H1 (cell line): ENCODE results near the gene RBM19. TPM values are rescaled to one million over a fixed set of nuclear protein-coding genes. Genes with fewer than 3 reads are reported as not detected.

Experiments
- CTCF ChIA-PET: fragments of 300-600 bp; sonication (Branson Sonifier 250); formaldehyde crosslinking; loops from one replicate; lab custom pipeline; 2021; ENCODE audit not compliant: partially characterized antibody; lab: Charles Lee
- POLR2A ChIA-PET: fragments of 300-600 bp; sonication (Branson Sonifier 250); formaldehyde crosslinking; loops from one replicate; lab custom pipeline; 2021; ENCODE audit warnings: inconsistent platforms; ENCODE audit not compliant: partially characterized antibody; lab: Charles Lee
- DNase-seq, 2 experiments: peaks; one replicate each; pipeline versions ENCODE4 v3.0.0 to v3.0.0-alpha.2; 2010 to 2022; ENCODE audit warnings: low spot score in 2 of 2, low read depth in 1 of 2, mixed read lengths in 1 of 2
- FAIRE-seq: peaks from 2 replicates; lab custom pipeline; 2011; peaks lifted over from hg19 to GRCh38; lab: Jason Lieb, UNC
- H2AFZ ChIP-seq: 2 replicates; pipeline ENCODE4 v1.8.1; 2012; ENCODE audit warnings: low read length, inconsistent platforms
- H2AK5ac ChIP-seq: 2 replicates; pipeline ENCODE4 v1.6.1; 2013; ENCODE audit warnings: low read depth, low read length
- H2BK120ac ChIP-seq: replicated peaks from 2 replicates; pipeline ENCODE3; 2013; ENCODE audit warnings: low read depth, low read length, inconsistent platforms
- H2BK12ac ChIP-seq: 2 replicates; pipeline ENCODE4 v1.6.1; 2013; ENCODE audit warnings: low read depth, low read length
- H2BK15ac ChIP-seq: 2 replicates; pipeline ENCODE4 v1.6.1; 2013; ENCODE audit warnings: low read length
- H2BK20ac ChIP-seq: 2 replicates; pipeline ENCODE4 v1.6.1; 2013; ENCODE audit warnings: low read length
- H2BK5ac ChIP-seq: 2 replicates; pipeline ENCODE4 v1.6.1; 2013; ENCODE audit warnings: low read depth, low read length
- H3K14ac ChIP-seq: 2 replicates; pipeline ENCODE4 v1.6.1; 2013; ENCODE audit warnings: inconsistent platforms; ENCODE audit not compliant: insufficient read length
- H3K18ac ChIP-seq: 2 replicates; pipeline ENCODE4 v1.6.1; 2013; ENCODE audit warnings: low read length; ENCODE audit errors: extremely low read depth
- H3K23ac ChIP-seq: 2 replicates; pipeline ENCODE4 v1.6.1; 2013; ENCODE audit warnings: inconsistent platforms; ENCODE audit not compliant: insufficient read length
- H3K23me2 ChIP-seq: 2 replicates; pipeline ENCODE4 v1.6.1; 2013; ENCODE audit warnings: low read depth, low read length
- H3K27ac ChIP-seq: 2 replicates; pipeline ENCODE4 v1.6.1; 2011; ENCODE audit warnings: low read depth, low read length, inconsistent platforms
- H3K27me3 ChIP-seq, 4 experiments: replicated peaks in 1 of 4; 1 replicate in 1 of 4; 2 replicates in 3 of 4; pipeline versions ENCODE4 v1.6.1 to v1.8.1; 2011 to 2013; ENCODE audit warnings: low read length in 3 of 4, mild to moderate bottlenecking in 3 of 4, inconsistent platforms in 2 of 4, mixed read lengths in 2 of 4, moderate library complexity in 1 of 4; ENCODE audit not compliant: control insufficient read depth in 3 of 4, insufficient read depth in 3 of 4; ENCODE audit errors: extremely low read depth in 1 of 4
- H3K36me3 ChIP-seq, 4 experiments: 2 replicates each; pipeline versions ENCODE4 v1.6.1 to v1.8.1; 2011 to 2013; ENCODE audit warnings: mild to moderate bottlenecking in 4 of 4, low read length in 3 of 4, moderate library complexity in 2 of 4, control low read depth in 1 of 4, inconsistent platforms in 1 of 4; ENCODE audit not compliant: insufficient read depth in 4 of 4, control insufficient read depth in 2 of 4
- H3K4ac ChIP-seq: replicated peaks from 2 replicates; pipeline ENCODE3; 2013; ENCODE audit warnings: low read length, low read depth, mixed read lengths, inconsistent platforms; ENCODE audit not compliant: insufficient read length
- H3K4me1 ChIP-seq, 4 experiments: replicated peaks in 1 of 4; 1 replicate in 1 of 4; 2 replicates in 3 of 4; pipeline versions ENCODE4 v1.6.1 to v1.8.1; 2011 to 2013; ENCODE audit warnings: low read length in 3 of 4, inconsistent platforms in 2 of 4, mixed read lengths in 1 of 4; ENCODE audit not compliant: insufficient read depth in 4 of 4, control insufficient read depth in 3 of 4
- H3K4me2 ChIP-seq, 2 experiments: 2 replicates each; pipeline versions ENCODE4 v1.6.1 to v1.8.1; 2011 to 2013; ENCODE audit warnings: low read depth in 2 of 2, low read length in 2 of 2, control low read depth in 1 of 2, inconsistent platforms in 1 of 2, mild to moderate bottlenecking in 1 of 2; ENCODE audit not compliant: insufficient read depth in 1 of 2
- H3K4me3 ChIP-seq, 4 experiments: fragments of 200-600, 300-600 bp in 1 of 4; sonication (generic), shearing (Covaris generic), sonication (Bioruptor Twin) in 1 of 4; 2 replicates each; pipeline versions ENCODE4 v1.5.1 to v1.8.1; 2011 to 2016; ENCODE audit warnings: low read length in 4 of 4, low read depth in 3 of 4, control low read depth in 2 of 4, inconsistent platforms in 2 of 4, mild to moderate bottlenecking in 2 of 4, mixed read lengths in 1 of 4, moderate library complexity in 1 of 4; ENCODE audit not compliant: insufficient read depth in 2 of 4; ENCODE audit errors: extremely low read depth in 1 of 4
- H3K56ac ChIP-seq: replicated peaks from 2 replicates; pipeline ENCODE3; 2013; ENCODE audit warnings: low read depth, mild to moderate bottlenecking, mixed read lengths, low read length, inconsistent platforms; ENCODE audit not compliant: insufficient read length
- H3K79me1 ChIP-seq: 2 replicates; pipeline ENCODE4 v1.6.1; 2013; ENCODE audit warnings: low read depth, low read length, control low read depth
- H3K79me2 ChIP-seq, 2 experiments: 2 replicates each; pipeline versions ENCODE4 v1.6.1 to v1.8.1; 2012 to 2013; ENCODE audit warnings: low read length in 2 of 2, mild to moderate bottlenecking in 2 of 2, inconsistent platforms in 1 of 2; ENCODE audit not compliant: insufficient read depth in 2 of 2, control insufficient read depth in 1 of 2
- H3K9ac ChIP-seq, 4 experiments: replicated peaks in 1 of 4; 1 replicate in 1 of 4; 2 replicates in 3 of 4; pipeline versions ENCODE4 v1.6.1 to v1.8.1; 2011 to 2013; ENCODE audit warnings: low read depth in 3 of 4, low read length in 3 of 4, control low read depth in 2 of 4, mild to moderate bottlenecking in 2 of 4, moderate library complexity in 2 of 4, inconsistent platforms in 1 of 4; ENCODE audit errors: extremely low read depth in 1 of 4
- H3K9me3 ChIP-seq, 2 experiments: 2 replicates each; pipeline versions ENCODE4 v1.6.1 to v1.8.1; 2012 to 2013; ENCODE audit warnings: mild to moderate bottlenecking in 2 of 2, moderate library complexity in 2 of 2, control low read depth in 1 of 2, inconsistent platforms in 1 of 2, low read depth in 1 of 2, low read length in 1 of 2, mixed read lengths in 1 of 2; ENCODE audit not compliant: insufficient read depth in 2 of 2
- H4K20me1 ChIP-seq, 2 experiments: replicated peaks in 1 of 2; 2 replicates each; pipeline versions ENCODE3 to v1.8.1; 2011 to 2013; ENCODE audit warnings: inconsistent platforms in 2 of 2, low read length in 2 of 2, mild to moderate bottlenecking in 1 of 2; ENCODE audit not compliant: insufficient read depth in 2 of 2, control insufficient read depth in 1 of 2
- H4K5ac ChIP-seq: 2 replicates; pipeline ENCODE4 v1.6.1; 2013; ENCODE audit warnings: low read length, low read depth, mixed read lengths, inconsistent platforms; ENCODE audit not compliant: insufficient read length
- H4K8ac ChIP-seq: 2 replicates; pipeline ENCODE4 v1.8.0; 2013; ENCODE audit warnings: mild to moderate bottlenecking, moderate library complexity, low read length, inconsistent platforms; ENCODE audit not compliant: insufficient read depth; ENCODE audit errors: extremely low read depth
- H4K91ac ChIP-seq: replicated peaks from 2 replicates; pipeline ENCODE3; 2013; ENCODE audit warnings: low read length, mixed read lengths, inconsistent platforms; ENCODE audit not compliant: insufficient read length
- ASH2L ChIP-seq: fragments of 200-600, 300-600 bp; sonication (generic); IDR thresholded peaks from one replicate; pipeline ENCODE4 v1.7.1; 2017; ENCODE audit warnings: low read length
- ATF2 ChIP-seq: IDR thresholded peaks from 2 replicates; pipeline ENCODE4 v1.6.1; 2012; ENCODE audit warnings: low read length, inconsistent platforms
- BACH1 ChIP-seq: IDR thresholded peaks from 2 replicates; pipeline ENCODE4 v1.6.1; 2012; ENCODE audit warnings: low read length, improper control_type of control experiment
- EP300 ChIP-seq, 2 experiments: IDR thresholded peaks; 1 replicate in 1 of 2; 2 replicates in 1 of 2; pipeline ENCODE4 v1.6.1; 2011 to 2012; ENCODE audit warnings: low read depth in 2 of 2, low read length in 2 of 2, mild to moderate bottlenecking in 2 of 2, borderline replicate concordance in 1 of 2, inconsistent platforms in 1 of 2, moderate library complexity in 1 of 2
- HDAC6 ChIP-seq: IDR thresholded peaks from one replicate; pipeline ENCODE4 v1.7.1; 2012; ENCODE audit warnings: low read depth, mild to moderate bottlenecking, inconsistent platforms, low read length, moderate library complexity
- JUND ChIP-seq: IDR thresholded peaks from 2 replicates; pipeline ENCODE4 v1.6.1; 2011; ENCODE audit warnings: mild to moderate bottlenecking, improper control_type of control experiment, low read length
- KDM1A ChIP-seq: fragments of 200-600, 300-600 bp; sonication (generic); IDR thresholded peaks from 2 replicates; pipeline ENCODE4 v1.7.1; 2016; ENCODE audit warnings: mild to moderate bottlenecking, low read length, borderline replicate concordance
- KDM4A ChIP-seq: IDR thresholded peaks from one replicate; pipeline ENCODE4 v1.7.1; 2012; ENCODE audit warnings: low read depth, mild to moderate bottlenecking, moderate library complexity, low read length, inconsistent platforms; ENCODE audit not compliant: severe bottlenecking
- NANOG ChIP-seq: IDR thresholded peaks from 2 replicates; pipeline ENCODE4 v1.6.1; 2011; ENCODE audit warnings: low read length, low read depth, mild to moderate bottlenecking, inconsistent platforms; ENCODE audit not compliant: insufficient read depth, poor library complexity, severe bottlenecking
- SIRT6 ChIP-seq: IDR thresholded peaks from one replicate; pipeline ENCODE4 v1.7.1; 2012; ENCODE audit warnings: low read length, inconsistent platforms
- SP2 ChIP-seq: IDR thresholded peaks from 2 replicates; pipeline ENCODE4 v1.6.1; 2012; ENCODE audit warnings: mild to moderate bottlenecking, low read length, inconsistent platforms
- SUZ12 ChIP-seq: fragments of 200-600 bp; sonication (generic); IDR thresholded peaks from 2 replicates; pipeline ENCODE4 v1.6.1; 2012; ENCODE audit warnings: mild to moderate bottlenecking, inconsistent platforms, low read length, moderate library complexity, mixed read lengths
- ZNF274 ChIP-seq: IDR thresholded peaks from 2 replicates; pipeline ENCODE4 v1.7.0; 2012; ENCODE audit warnings: low read length, borderline replicate concordance; ENCODE audit errors: extremely low read depth
- WGBS, 2 experiments: shearing (Covaris generic) in 1 of 2; methylation state at CpG; one replicate each; pipeline versions ENCODE4 v1.1.6 to v1.1.7; 2013 to 2015; ENCODE audit warnings: low lambda C conversion rate in 2 of 2, mixed read lengths in 2 of 2, inconsistent platforms in 1 of 2, low coverage in 1 of 2, missing lambda C conversion rate in 1 of 2; ENCODE audit not compliant: insufficient replicate concordance in 2 of 2, insufficient coverage in 1 of 2, insufficient read length in 1 of 2; ENCODE audit errors: extremely low coverage in 1 of 2, missing lambda C conversion rate in 1 of 2; 5-methylcytosine and 5-hydroxymethylcytosine counted together
- polyA plus RNA-seq, 7 experiments: library from polyadenylated mRNA; depleted of rRNA in 3 of 7; stranded (reverse) in 5 of 7; unstranded in 2 of 7; fragments of >200 nt in 5 of 7; fragments of 200-250 nt in 2 of 7; gene quantifications; 1 replicate in 5 of 7; 2 replicates in 1 of 7; 4 replicates in 1 of 7; pipeline versions ENCODE4 v1.2.1 to v1.2.3, GENCODE V29; 2011 to 2013; ENCODE audit warnings: missing spikeins in 2 of 7, mixed read lengths in 2 of 7
- total RNA-seq: library from RNA; stranded (reverse); fragmentation: NEBNext Ultra II Directional; extraction: Animal tissue kit (Norgen Biotek cat#: 25700); gene quantifications from 2 replicates; pipeline ENCODE4 v1.2.1, GENCODE V29; 2021

The RBM19 gene
- total and polyA plus RNA-seq, 2 of the 8 experiments (the other 6 are each of a cell fraction or from before 2014, with no cell fraction given) = 23.4 to 61.9 TPM

GRCh38 chr12:113930249-113930648, 35.9 kb downstream of the RBM19 start:
- no peak overlapping the region for H3K14ac ChIP-seq
- H3K18ac ChIP-seq = no peak overlapping the region; the same call in 1 of the 2 replicates
- 89% methylated on average over 4 of the region's 4 CpGs; no CpG with 5 or more reads in 1 of the 2 experiments for WGBS, 2 experiments
- H2BK20ac ChIP-seq = no peak overlapping the region
- H4K20me1 ChIP-seq = peaks cover 0 to 2% of the 10 kb centered on the region in 2 experiments
- ChIA-PET CTCF (interaction anchor here (1.2 kb wide), 1 partner anchor 64 kb away, joined by 3 read pairs; no protein-coding TSS in a partner anchor), POLR2A (interaction anchor here (0.6 kb wide), 1 partner anchor 236 kb away, joined by 3 read pairs; no protein-coding TSS in a partner anchor)
- no peak for FAIRE-seq
- H3K27me3 ChIP-seq = no peaks in the 10 kb centered on the region
- no peak overlapping the region for H3K4me3 ChIP-seq
- H3K79me1 ChIP-seq = no peaks in the 10 kb centered on the region; the same call in 1 of the 2 replicates
- no peak overlapping the region for H3K9ac ChIP-seq
- H4K8ac ChIP-seq = no peak overlapping the region
- H2BK15ac ChIP-seq = no peak overlapping the region
- no peak overlapping the region for H4K5ac ChIP-seq
- H4K91ac ChIP-seq = no peak overlapping the region
- DNase-seq = no peak
- H3K27ac ChIP-seq = no peak overlapping the region
- H3K23me2 ChIP-seq = no peaks in the 10 kb centered on the region
- H2AK5ac ChIP-seq = no peak overlapping the region
- peaks cover 0 to 32% (median 16%) of the 10 kb centered on the region in 4 experiments; a peak in 5 of 7 replicates for H3K4me1 ChIP-seq
- H2BK120ac ChIP-seq = no peak overlapping the region
- peaks cover 5 to 33% (median 16%) of the 10 kb centered on the region in 4 experiments for H3K36me3 ChIP-seq
- no peak overlapping the region for H3K23ac ChIP-seq
- no peak overlapping the region for H3K4ac ChIP-seq
- TF ChIP-seq EP300 (IDR thresholded peaks at IDR 0.05; ENCODE audit: borderline replicate concordance in 1 of 2, low read depth in 2 of 2, low read length in 2 of 2) (no peak), ATF2 (no peak), SP2 (no peak), HDAC6 (no peak), SUZ12 (no peak), JUND (no peak), SIRT6 (no peak), NANOG (no peak), KDM1A (no peak), KDM4A (no peak), ZNF274 (no peak), BACH1 (no peak), ASH2L (no peak)
- no peak overlapping the region for H2BK12ac ChIP-seq
- H2AFZ ChIP-seq = no peak overlapping the region
- H3K56ac ChIP-seq = no peak overlapping the region
- no peak overlapping the region for H2BK5ac ChIP-seq
- no peaks in the 10 kb centered on the region for H3K9me3 ChIP-seq
- H3K4me2 ChIP-seq = no peak overlapping the region
- H3K79me2 ChIP-seq = no peaks in the 10 kb centered on the region
